Measurements from ENCODE around the gene VAV3.
"Not testable (repeated sequence)": the region's sequence is repeated elsewhere in the genome, so short reads cannot be mapped to it uniquely, and the experiment has no call there.

VAV3 gene

GRCh38 chr1:107727866-107728265 lies 237.1 kb downstream of the VAV3 start:
- H3K27ac ChIP-seq: no peak overlapping the region
- DNase-seq (ENCODE audit: low spot score): no peak
- H3K4me3 ChIP-seq: no peak overlapping the region
- TF ChIP-seq, protein P1, sequence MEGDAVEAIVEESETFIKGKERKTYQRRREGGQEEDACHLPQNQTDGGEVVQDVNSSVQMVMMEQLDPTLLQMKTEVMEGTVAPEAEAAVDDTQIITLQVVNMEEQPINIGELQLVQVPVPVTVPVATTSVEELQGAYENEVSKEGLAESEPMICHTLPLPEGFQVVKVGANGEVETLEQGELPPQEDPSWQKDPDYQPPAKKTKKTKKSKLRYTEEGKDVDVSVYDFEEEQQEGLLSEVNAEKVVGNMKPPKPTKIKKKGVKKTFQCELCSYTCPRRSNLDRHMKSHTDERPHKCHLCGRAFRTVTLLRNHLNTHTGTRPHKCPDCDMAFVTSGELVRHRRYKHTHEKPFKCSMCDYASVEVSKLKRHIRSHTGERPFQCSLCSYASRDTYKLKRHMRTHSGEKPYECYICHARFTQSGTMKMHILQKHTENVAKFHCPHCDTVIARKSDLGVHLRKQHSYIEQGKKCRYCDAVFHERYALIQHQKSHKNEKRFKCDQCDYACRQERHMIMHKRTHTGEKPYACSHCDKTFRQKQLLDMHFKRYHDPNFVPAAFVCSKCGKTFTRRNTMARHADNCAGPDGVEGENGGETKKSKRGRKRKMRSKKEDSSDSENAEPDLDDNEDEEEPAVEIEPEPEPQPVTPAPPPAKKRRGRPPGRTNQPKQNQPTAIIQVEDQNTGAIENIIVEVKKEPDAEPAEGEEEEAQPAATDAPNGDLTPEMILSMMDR (IDR thresholded peaks at IDR 0.05): no peak

GRCh38 chr1:107726860-107727259 lies 238.1 kb downstream of the VAV3 start:
- TF ChIP-seq, protein P1 (IDR thresholded peaks at IDR 0.05): no peak
- no peak for DNase-seq (ENCODE audit: low spot score)
- H3K4me3 ChIP-seq: no peak overlapping the region
- H3K27ac ChIP-seq: no peak overlapping the region

GRCh38 chr1:107724648-107725047 lies 240.3 kb downstream of the VAV3 start:
- DNase-seq (ENCODE audit: low spot score): no peak
- H3K27ac ChIP-seq: no peak overlapping the region
- no peak overlapping the region for H3K4me3 ChIP-seq
- TF ChIP-seq, protein P1 (IDR thresholded peaks at IDR 0.05): no peak

GRCh38 chr1:107720210-107720609 lies 244.8 kb downstream of the VAV3 start:
- DNase-seq (ENCODE audit: low spot score); H3K4me3 ChIP-seq; H3K27ac ChIP-seq: not testable (repeated sequence)

DNA sequence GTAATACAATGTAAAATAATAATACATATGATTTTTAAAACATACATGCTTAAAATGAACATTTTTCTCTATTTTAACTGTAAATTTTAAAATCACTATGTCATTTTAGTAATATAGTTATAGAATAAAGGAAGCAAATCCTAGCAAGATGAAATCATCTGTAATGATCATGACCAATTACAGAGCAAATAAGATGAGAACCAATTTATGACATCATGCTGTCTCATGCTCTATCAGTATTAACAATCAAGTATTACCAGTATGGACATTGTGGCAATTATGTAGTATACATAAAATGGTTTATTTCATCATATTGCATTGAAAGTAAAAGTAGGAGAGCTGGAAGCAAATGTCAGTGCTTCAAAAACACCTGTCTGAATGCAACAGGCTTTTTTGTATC lies 255.0 kb downstream of the VAV3 start:
- TF ChIP-seq, protein P1 (IDR thresholded peaks at IDR 0.05): no peak
- DNase-seq (ENCODE audit: low spot score): no peak
- Histone ChIP-seq H3K27ac (no peak overlapping the region), H3K4me3 (no peak overlapping the region)

DNA sequence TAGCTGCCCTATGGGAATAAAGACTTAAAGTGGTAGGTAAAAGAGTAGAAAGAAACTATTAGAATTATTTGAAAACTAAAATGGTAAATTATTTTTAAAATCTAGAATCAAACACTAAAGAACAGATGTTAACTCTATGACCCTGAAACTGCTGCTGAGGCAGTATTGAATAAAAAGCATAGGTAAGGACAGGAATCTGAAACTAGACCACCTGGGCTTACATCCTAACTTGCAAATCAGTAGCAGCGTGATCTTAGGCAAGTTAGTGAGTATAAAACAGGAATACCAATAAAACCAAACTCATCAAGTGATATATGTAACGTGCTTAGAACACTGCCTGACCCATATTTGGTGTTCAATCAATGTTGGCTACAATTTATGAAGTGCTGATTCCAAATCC lies 257.9 kb downstream of the VAV3 start:
- H3K27ac ChIP-seq: no peak overlapping the region

GRCh38 chr1:107706182-107706581 lies 258.8 kb downstream of the VAV3 start:
- TF ChIP-seq, protein P1 (IDR thresholded peaks at IDR 0.05): no peak
- DNase-seq (ENCODE audit: low spot score): no peak
- no peak overlapping the region for H3K27ac ChIP-seq
- no peak overlapping the region for H3K4me3 ChIP-seq

More for the DNA sequence above, 257.9 kb downstream of the VAV3 start:
- no peak overlapping the region for H3K4me3 ChIP-seq
- TF ChIP-seq, protein P1 (IDR thresholded peaks at IDR 0.05): no peak
- DNase-seq (ENCODE audit: low spot score): no peak

DNA sequence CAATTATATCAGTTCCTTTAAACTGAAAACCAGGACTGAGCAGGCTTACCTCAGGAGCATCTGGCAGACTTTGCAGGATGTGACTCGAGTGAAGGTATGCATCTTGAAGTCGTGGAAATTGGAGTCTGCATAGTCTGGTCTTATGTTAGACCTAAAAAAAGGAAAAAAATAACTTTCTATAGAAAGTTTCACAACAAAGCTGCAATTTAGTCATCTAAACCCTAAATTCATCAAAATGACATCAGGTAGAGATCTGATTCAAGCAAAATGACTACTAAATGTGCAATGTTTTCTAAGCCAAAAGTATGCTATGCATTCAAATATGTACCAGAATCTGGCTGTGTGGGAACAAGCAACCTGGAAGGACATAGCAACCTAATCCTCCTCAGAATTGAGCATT lies 260.1 kb downstream of the VAV3 start:
- H3K4me3 ChIP-seq: no peak overlapping the region
- TF ChIP-seq, protein P1 (IDR thresholded peaks at IDR 0.05): no peak
- DNase-seq (ENCODE audit: low spot score): no peak
- no peak overlapping the region for H3K27ac ChIP-seq
